ENCODE measurements around the gene DNAJB2.
A peak's percentile ranks its signal among the peaks of the same experiment; 100 is the strongest.

Gene DNAJB2

DNA sequence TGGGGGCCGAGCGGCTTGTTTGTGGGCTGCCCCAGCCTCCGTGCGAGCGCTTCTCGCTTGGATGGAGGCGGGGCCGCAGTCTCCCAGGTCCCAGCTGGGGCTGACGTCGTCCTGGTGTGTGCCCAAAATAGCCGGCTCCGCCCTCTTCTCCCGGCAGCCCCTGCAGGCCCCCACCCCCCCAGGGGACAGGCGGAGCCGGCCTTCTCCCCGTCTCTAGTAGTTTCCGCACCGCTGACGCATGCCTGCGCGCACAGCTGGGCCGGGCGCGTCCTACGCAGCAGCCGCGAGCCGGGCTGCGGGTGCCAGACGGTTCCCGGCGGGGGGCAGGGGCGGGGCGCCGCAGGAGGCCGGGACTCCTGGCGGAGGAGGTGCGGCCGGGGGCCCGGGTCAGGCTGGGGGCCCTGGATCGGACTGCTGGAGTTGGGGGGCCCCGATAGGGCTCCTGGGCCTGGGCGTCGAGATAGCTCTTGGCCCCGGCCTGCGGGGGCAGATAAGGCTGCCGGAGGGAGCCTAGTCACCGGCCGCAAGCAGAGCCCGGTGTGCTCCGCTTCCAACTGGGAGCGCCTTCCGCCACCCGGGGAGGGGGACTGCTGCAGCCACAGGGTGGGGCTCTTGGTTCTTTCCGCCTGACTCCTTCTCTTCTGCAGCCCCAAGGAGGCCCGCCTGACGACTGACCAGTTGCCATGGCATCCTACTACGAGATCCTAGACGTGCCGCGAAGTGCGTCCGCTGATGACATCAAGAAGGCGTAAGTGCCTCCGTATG, at the start of gene DNAJB2:
TSS of gene DNAJB2 (plus strand) at position 216 of the 765 bp plus-strand sequence. CDS start at position 684, 468 bp downstream.
- Histone ChIP-seq H3K4me3 (peak within 1 kb of the TSS; percentile 93), H3K27ac (peak within 1 kb of the TSS; percentile 99)
- TF ChIP-seq, protein P1, sequence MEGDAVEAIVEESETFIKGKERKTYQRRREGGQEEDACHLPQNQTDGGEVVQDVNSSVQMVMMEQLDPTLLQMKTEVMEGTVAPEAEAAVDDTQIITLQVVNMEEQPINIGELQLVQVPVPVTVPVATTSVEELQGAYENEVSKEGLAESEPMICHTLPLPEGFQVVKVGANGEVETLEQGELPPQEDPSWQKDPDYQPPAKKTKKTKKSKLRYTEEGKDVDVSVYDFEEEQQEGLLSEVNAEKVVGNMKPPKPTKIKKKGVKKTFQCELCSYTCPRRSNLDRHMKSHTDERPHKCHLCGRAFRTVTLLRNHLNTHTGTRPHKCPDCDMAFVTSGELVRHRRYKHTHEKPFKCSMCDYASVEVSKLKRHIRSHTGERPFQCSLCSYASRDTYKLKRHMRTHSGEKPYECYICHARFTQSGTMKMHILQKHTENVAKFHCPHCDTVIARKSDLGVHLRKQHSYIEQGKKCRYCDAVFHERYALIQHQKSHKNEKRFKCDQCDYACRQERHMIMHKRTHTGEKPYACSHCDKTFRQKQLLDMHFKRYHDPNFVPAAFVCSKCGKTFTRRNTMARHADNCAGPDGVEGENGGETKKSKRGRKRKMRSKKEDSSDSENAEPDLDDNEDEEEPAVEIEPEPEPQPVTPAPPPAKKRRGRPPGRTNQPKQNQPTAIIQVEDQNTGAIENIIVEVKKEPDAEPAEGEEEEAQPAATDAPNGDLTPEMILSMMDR (IDR thresholded peaks at IDR 0.05): no peak
- peak; percentile 99 for DNase-seq (ENCODE audit: low spot score)

- TF ChIP-seq, protein P1 (IDR thresholded peaks at IDR 0.05): no peak
- Histone ChIP-seq H3K27ac (peak overlapping the region; percentile 91 to 96), H3K4me3 (peak overlapping the region; percentile 86)
- DNase-seq (ENCODE audit: low spot score): no peak
Observed at GRCh38 chr2:219230059-219230540, 49.1 kb upstream of the DNAJB2 start.

DNA sequence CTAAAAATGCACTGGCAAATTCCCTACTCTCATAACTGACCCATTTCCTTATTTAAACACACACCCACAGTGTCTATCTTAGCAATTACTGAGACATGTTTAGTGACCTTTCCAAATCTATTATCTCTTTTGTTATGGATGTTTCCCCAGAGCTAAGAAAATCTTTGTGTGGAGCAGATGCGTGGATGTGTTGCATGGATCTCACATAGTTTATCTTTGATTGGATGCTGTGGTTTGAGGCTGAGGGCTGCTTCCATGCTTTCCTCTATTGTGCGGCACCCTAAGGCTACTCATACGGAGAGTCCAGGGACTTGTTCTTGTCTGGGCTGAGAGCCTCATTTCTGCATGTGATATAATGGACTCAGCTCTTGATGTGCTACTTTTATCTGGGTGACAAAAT, 44.8 kb upstream of the DNAJB2 start:
- TF ChIP-seq, protein P1 (IDR thresholded peaks at IDR 0.05): no peak
- no peak overlapping the region for H3K27ac ChIP-seq
- no peak overlapping the region for H3K4me3 ChIP-seq
- no peak for DNase-seq (ENCODE audit: low spot score)

DNA sequence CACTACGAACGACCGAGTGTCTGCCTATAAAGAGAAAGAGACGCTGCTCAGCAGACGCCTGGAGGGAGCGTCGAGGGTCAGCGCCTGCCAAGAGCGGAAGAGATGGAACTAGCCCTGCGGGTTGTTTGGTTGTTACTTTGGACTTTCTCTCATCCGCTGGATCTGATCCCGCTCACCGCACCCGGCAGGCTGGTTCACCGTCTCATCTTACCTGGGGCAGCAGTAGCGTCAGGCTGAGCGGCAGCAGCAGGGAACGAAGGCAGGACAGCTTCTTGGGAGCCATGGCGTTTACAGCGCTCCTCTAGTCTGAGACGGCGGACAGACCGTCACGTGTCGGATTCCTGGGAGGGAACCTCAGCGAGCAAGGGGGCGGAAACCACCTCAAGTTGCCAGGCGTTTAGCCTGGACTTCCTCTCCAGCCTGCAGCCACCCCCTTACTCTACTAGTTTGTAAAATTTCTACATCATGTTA, 35.8 kb upstream of the DNAJB2 start:
- Histone ChIP-seq H3K4me3 (no peak overlapping the region), H3K27ac (no peak overlapping the region)
- TF ChIP-seq, protein P1 (IDR thresholded peaks at IDR 0.05): no peak
- no peak for DNase-seq (ENCODE audit: low spot score)

DNA sequence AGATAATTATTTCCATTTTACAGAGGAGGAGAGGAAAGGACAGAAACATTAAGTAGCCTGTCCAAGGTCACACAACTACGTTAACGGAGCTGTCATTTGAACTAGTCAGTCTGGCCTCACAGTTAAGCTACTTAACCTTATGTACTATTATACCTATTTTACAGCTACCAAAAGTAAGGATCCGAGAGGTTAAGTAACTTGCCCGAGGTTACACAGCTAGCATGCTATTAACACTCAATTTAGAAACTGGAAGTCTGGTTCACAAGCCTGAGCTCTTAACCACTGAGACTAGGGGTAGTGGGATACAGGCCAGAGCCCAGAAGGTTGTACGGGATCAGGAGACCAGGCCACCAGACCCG, 34.4 kb upstream of the DNAJB2 start:
- DNase-seq (ENCODE audit: low spot score): no peak
- peak overlapping the region; percentile 92 for H3K4me3 ChIP-seq
- TF ChIP-seq, protein P1 (IDR thresholded peaks at IDR 0.05): no peak
- H3K27ac ChIP-seq: peak overlapping the region; percentile 95 to 97

GRCh38 chr2:219245148-219245898, 33.8 kb upstream of the DNAJB2 start, which contains the start of the genes GLB1L and STK16:
GLB1L (minus strand) TSS chr2:219245444; CDS start chr2:219243573, 1,871 bp downstream.
STK16 (plus strand) TSS chr2:219245479; CDS start chr2:219246000, 521 bp downstream.
- DNase-seq (ENCODE audit: low spot score): peak; percentile 95
- Histone ChIP-seq H3K27ac (peak within 1 kb of the TSS; percentile 95 to 97), H3K4me3 (peak within 1 kb of the TSS; percentile 92)
- TF ChIP-seq, protein P1 (IDR thresholded peaks at IDR 0.05): no peak
